RKO (cell line): ENCODE data around the gene TRAF3IP3.

Experiments
- DNase-seq: peaks from one replicate; pipeline ENCODE4 v3.0.0-alpha.2; 2016; ENCODE audit warnings: low spot score

The TRAF3IP3 gene

GRCh38 chr1:209737118-209737505 lies 18.7 kb upstream of the TRAF3IP3 start:
- DNase-seq, result no peak

GRCh38 chr1:209738270-209738669 lies 17.6 kb upstream of the TRAF3IP3 start:
- no peak for DNase-seq

- no peak for DNase-seq
Measured at GRCh38 chr1:209741193-209741592, 14.7 kb upstream of the TRAF3IP3 start.

GRCh38 chr1:209741889-209742288 lies 14.0 kb upstream of the TRAF3IP3 start:
- DNase-seq, result no peak

- DNase-seq, result peak; percentile 4
Measured at GRCh38 chr1:209742409-209743144, 13.3 kb upstream of the TRAF3IP3 start.

GRCh38 chr1:209743145-209743482 lies 12.7 kb upstream of the TRAF3IP3 start:
- no peak for DNase-seq

- DNase-seq, result peak; percentile 43
Measured at GRCh38 chr1:209746451-209747165, 9.2 kb upstream of the TRAF3IP3 start.

GRCh38 chr1:209747580-209748262 lies 8.1 kb upstream of the TRAF3IP3 start:
- DNase-seq, result peak; percentile 91

GRCh38 chr1:209748620-209749019 lies 7.2 kb upstream of the TRAF3IP3 start:
- DNase-seq, result no peak

GRCh38 chr1:209749205-209749604 lies 6.6 kb upstream of the TRAF3IP3 start:
- no peak for DNase-seq

GRCh38 chr1:209749670-209750323 lies 6.1 kb upstream of the TRAF3IP3 start:
- DNase-seq, result no peak

- no peak for DNase-seq
Measured at GRCh38 chr1:209751627-209752231, 4.1 kb upstream of the TRAF3IP3 start.

GRCh38 chr1:209752890-209753289 lies 3.0 kb upstream of the TRAF3IP3 start:
- DNase-seq, result no peak

- DNase-seq, result no peak
Measured at GRCh38 chr1:209755256-209755655, 597 bp upstream of the TRAF3IP3 start.

- no peak for DNase-seq
Measured at GRCh38 chr1:209756615-209757445, 977 bp downstream of the TRAF3IP3 start.

- DNase-seq, result no peak
Measured at GRCh38 chr1:209758400-209758799, 2.5 kb downstream of the TRAF3IP3 start.

- DNase-seq, result no peak
Measured at GRCh38 chr1:209759829-209760359, 4.0 kb downstream of the TRAF3IP3 start.

- no peak for DNase-seq
Measured at GRCh38 chr1:209761011-209761635, 5.3 kb downstream of the TRAF3IP3 start.

GRCh38 chr1:209766051-209766450 lies 10.2 kb downstream of the TRAF3IP3 start:
- DNase-seq, result no peak

- DNase-seq, result no peak
Measured at GRCh38 chr1:209767096-209767495, 11.2 kb downstream of the TRAF3IP3 start.

- DNase-seq, result no peak
Measured at GRCh38 chr1:209767706-209768105, 11.9 kb downstream of the TRAF3IP3 start.
